IPS-18c (cell line): Measurements from ENCODE around the gene FBXL2.

ENCODE experiments used
- H3K4me3 ChIP-seq: 2 replicates; pipeline ENCODE4 v1.7.0; 2013; ENCODE audit warnings: low read depth, mild to moderate bottlenecking, low read length, moderate library complexity; ENCODE audit not compliant: insufficient read depth
- H3K9me3 ChIP-seq: one replicate; pipeline ENCODE4 v1.6.1; 2013; ENCODE audit warnings: mild to moderate bottlenecking, low read length, moderate library complexity; ENCODE audit not compliant: control insufficient read depth, insufficient read depth

The FBXL2 gene

GRCh38 chr3:33433843-33434242 lies 156.6 kb downstream of the FBXL2 start:
- no peak overlapping the region for H3K4me3 ChIP-seq
- no peaks in the 10 kb centered on the region for H3K9me3 ChIP-seq
